Liver (tissue), 9 donors: Measurements from ENCODE around the gene RBFOX1. TPM values are rescaled to one million over a fixed set of nuclear protein-coding genes. Genes with fewer than 3 reads are reported as not detected.
A peak's percentile ranks its signal among the peaks of the same experiment; 100 is the strongest.

Experiments used
- DNase-seq: peaks from one replicate; pipeline ENCODE4 v3.0.0-alpha.2; 2017; ENCODE audit warnings: low spot score
- H3K27ac ChIP-seq, 2 donors: one replicate each; pipeline ENCODE4 v1.7.0; 2013; ENCODE audit warnings: inconsistent platforms in 2 of 2, low read length in 2 of 2, control low read depth in 1 of 2, low read depth in 1 of 2, mild to moderate bottlenecking in 1 of 2
- H3K27me3 ChIP-seq, 4 donors: one replicate each; pipeline versions ENCODE4 v1.6.1 to v1.7.0; 2013; ENCODE audit warnings: low read length in 3 of 4, inconsistent platforms in 1 of 4, mild to moderate bottlenecking in 1 of 4, moderate library complexity in 1 of 4; ENCODE audit not compliant: control insufficient read depth in 4 of 4, insufficient read depth in 4 of 4
- H3K36me3 ChIP-seq, 4 donors: one replicate each; pipeline versions ENCODE4 v1.6.1 to v1.7.0; 2013; ENCODE audit warnings: low read length in 3 of 4, mild to moderate bottlenecking in 3 of 4, low read depth in 1 of 4, moderate library complexity in 1 of 4; ENCODE audit not compliant: control insufficient read depth in 4 of 4, insufficient read depth in 3 of 4
- H3K4me1 ChIP-seq, 4 donors: one replicate each; pipeline versions ENCODE4 v1.6.1 to v1.7.0; 2013; ENCODE audit warnings: low read length in 3 of 4, mild to moderate bottlenecking in 3 of 4, moderate library complexity in 1 of 4; ENCODE audit not compliant: control insufficient read depth in 4 of 4, insufficient read depth in 4 of 4
- H3K4me3 ChIP-seq, 3 donors: one replicate each; pipeline versions ENCODE4 v1.6.1 to v1.7.0; 2013; ENCODE audit warnings: low read length in 3 of 3, control low read depth in 1 of 3, low read depth in 1 of 3, mild to moderate bottlenecking in 1 of 3
- H3K9ac ChIP-seq, 2 donors: one replicate each; pipeline ENCODE4 v1.7.0; 2013; ENCODE audit warnings: low read length in 2 of 2, mild to moderate bottlenecking in 2 of 2, moderate library complexity in 2 of 2, control low read depth in 1 of 2, low read depth in 1 of 2
- H3K9me3 ChIP-seq, 4 donors: one replicate each; pipeline versions ENCODE4 v1.6.1 to v1.7.0; 2013; ENCODE audit warnings: low read length in 3 of 4; ENCODE audit not compliant: control insufficient read depth in 4 of 4
- FOXA1 ChIP-seq: IDR thresholded peaks from 2 replicates; pipeline ENCODE4 v1.6.1; 2016; ENCODE audit warnings: antibody characterized with exemption
- FOXA2 ChIP-seq: IDR thresholded peaks from 2 replicates; pipeline ENCODE4 v1.6.1; 2016; ENCODE audit warnings: antibody characterized with exemption
- GABPA ChIP-seq, 2 donors: IDR thresholded peaks in 1 of 2; conservative IDR thresholded peaks in 1 of 2; 2 replicates each; pipeline ENCODE4 v1.6.1; 2016; ENCODE audit warnings: antibody characterized with exemption in 2 of 2, mild to moderate bottlenecking in 1 of 2, moderate library complexity in 1 of 2
- HNF4G ChIP-seq: IDR thresholded peaks from 2 replicates; pipeline ENCODE4 v1.6.1; 2016; ENCODE audit warnings: antibody characterized with exemption
- NR2F2 ChIP-seq: IDR thresholded peaks from 2 replicates; pipeline ENCODE4 v1.6.1; 2016; ENCODE audit warnings: antibody characterized with exemption
- SP1 ChIP-seq: IDR thresholded peaks from 2 replicates; pipeline ENCODE4 v1.6.1; 2018; ENCODE audit warnings: antibody characterized with exemption, mild to moderate bottlenecking
- TAF1 ChIP-seq: conservative IDR thresholded peaks from 2 replicates; pipeline ENCODE4 v1.6.1; 2016; ENCODE audit warnings: antibody characterized with exemption, mild to moderate bottlenecking
- WGBS: extraction: QIAGEN DNeasy Blood & Tissue Kit; methylation state at CpG from one replicate; pipeline ENCODE4 v1.1.7; 2013; 5-methylcytosine and 5-hydroxymethylcytosine counted together
- polyA plus RNA-seq, 2 donors: library from polyadenylated mRNA; stranded (reverse) in 1 of 2; unstranded in 1 of 2; fragments of 200-250 nt in 1 of 2; fragments of >200 nt in 1 of 2; fragmentation: Nextera tagmentation in 1 of 2; extraction: Ambion mirVana in 1 of 2; gene quantifications; one replicate each; pipeline versions ENCODE4 v1.2.1 to v1.2.3, GENCODE V29; 2013 to 2015
- total RNA-seq, 2 donors: library from RNA; depleted of rRNA; stranded (reverse); fragments of >200 nt; gene quantifications; one replicate each; pipeline ENCODE4 v1.2.3, GENCODE V29; 2014
- TF ChIP-seq, protein P1 (sequence below): IDR thresholded peaks from 2 replicates; pipeline ENCODE4 v1.6.1; 2016; ENCODE audit warnings: antibody characterized with exemption
- TF ChIP-seq, protein P2 (sequence below): IDR thresholded peaks from 2 replicates; pipeline ENCODE4 v1.6.1; 2016; ENCODE audit warnings: antibody characterized with exemption
- TF ChIP-seq, protein P3 (sequence below): fragments of 150-350 bp; IDR thresholded peaks from 2 replicates; pipeline ENCODE4 v1.5.1; 2017; ENCODE audit warnings: improper control_type of control experiment, low read depth, low read length; ENCODE audit not compliant: missing input control
- donor health status: healthy.
- donor health status: healthy.
- donor health status: healthy.
- donor health status: healthy.
- donor health status: healthy.

RBFOX1 gene
- total and polyA plus RNA-seq, 4 donors: not detected

DNA sequence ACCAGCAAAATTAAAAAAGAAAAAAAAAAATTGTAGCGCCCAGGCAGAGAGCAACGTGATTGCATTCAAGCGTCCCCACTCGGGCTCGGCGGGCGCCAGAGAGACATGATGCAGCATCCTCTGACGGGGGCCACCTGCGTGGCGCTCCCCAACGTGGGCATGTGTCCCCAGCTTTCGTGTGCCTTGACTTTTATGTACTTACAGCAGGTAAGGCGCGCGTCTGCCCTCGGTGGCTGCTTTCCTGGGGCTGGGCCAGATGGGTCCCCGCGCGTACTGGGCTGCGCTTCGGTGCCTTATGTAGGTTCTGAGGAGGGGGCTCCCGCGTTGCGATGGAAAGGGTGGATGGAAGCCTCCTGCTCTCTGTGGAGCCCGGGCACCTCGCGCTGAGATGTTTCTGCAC lies 28.4 kb upstream of the RBFOX1 start (continued):
- TF ChIP-seq, protein P1, sequence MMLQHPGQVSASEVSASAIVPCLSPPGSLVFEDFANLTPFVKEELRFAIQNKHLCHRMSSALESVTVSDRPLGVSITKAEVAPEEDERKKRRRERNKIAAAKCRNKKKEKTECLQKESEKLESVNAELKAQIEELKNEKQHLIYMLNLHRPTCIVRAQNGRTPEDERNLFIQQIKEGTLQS: no peak
- no peak for TF ChIP-seq SP1
- TF ChIP-seq FOXA1: no peak
- TF ChIP-seq, protein P2, sequence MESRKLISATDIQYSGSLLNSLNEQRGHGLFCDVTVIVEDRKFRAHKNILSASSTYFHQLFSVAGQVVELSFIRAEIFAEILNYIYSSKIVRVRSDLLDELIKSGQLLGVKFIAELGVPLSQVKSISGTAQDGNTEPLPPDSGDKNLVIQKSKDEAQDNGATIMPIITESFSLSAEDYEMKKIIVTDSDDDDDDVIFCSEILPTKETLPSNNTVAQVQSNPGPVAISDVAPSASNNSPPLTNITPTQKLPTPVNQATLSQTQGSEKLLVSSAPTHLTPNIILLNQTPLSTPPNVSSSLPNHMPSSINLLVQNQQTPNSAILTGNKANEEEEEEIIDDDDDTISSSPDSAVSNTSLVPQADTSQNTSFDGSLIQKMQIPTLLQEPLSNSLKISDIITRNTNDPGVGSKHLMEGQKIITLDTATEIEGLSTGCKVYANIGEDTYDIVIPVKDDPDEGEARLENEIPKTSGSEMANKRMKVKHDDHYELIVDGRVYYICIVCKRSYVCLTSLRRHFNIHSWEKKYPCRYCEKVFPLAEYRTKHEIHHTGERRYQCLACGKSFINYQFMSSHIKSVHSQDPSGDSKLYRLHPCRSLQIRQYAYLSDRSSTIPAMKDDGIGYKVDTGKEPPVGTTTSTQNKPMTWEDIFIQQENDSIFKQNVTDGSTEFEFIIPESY: no peak

DNA sequence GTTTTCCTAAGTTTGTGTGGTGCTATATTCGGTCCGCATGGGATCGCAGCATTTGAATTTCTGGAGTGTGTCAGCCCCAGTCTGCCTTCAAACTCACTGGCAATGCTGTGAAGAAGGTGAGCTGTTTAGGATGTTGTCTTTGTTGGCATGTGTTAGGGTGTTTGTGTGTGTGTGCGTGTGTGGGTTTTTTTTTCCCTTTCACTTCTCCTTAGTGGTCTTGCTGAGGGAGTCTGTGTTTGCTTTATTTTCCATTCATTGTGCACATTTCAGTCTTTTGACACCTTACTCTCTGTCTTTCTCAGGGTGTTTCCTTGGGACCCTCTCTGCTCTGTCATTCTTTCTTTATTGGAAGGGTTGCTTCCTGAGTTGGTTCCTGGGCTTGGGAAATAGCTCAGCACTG lies 27.7 kb upstream of the RBFOX1 start:
- H3K4me3 ChIP-seq: no peak overlapping the region
- DNase-seq: no peak
- no peak overlapping the region for H3K9ac ChIP-seq
- no peak overlapping the region for H3K27ac ChIP-seq
- peaks cover 0 to 1% (median 0%) of the 10 kb centered on the region in 4 donors for H3K4me1 ChIP-seq
- no peaks in the 10 kb centered on the region for H3K9me3 ChIP-seq
- TF ChIP-seq, protein P3, sequence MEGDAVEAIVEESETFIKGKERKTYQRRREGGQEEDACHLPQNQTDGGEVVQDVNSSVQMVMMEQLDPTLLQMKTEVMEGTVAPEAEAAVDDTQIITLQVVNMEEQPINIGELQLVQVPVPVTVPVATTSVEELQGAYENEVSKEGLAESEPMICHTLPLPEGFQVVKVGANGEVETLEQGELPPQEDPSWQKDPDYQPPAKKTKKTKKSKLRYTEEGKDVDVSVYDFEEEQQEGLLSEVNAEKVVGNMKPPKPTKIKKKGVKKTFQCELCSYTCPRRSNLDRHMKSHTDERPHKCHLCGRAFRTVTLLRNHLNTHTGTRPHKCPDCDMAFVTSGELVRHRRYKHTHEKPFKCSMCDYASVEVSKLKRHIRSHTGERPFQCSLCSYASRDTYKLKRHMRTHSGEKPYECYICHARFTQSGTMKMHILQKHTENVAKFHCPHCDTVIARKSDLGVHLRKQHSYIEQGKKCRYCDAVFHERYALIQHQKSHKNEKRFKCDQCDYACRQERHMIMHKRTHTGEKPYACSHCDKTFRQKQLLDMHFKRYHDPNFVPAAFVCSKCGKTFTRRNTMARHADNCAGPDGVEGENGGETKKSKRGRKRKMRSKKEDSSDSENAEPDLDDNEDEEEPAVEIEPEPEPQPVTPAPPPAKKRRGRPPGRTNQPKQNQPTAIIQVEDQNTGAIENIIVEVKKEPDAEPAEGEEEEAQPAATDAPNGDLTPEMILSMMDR: no peak
- TF ChIP-seq HNF4G (no peak), GABPA (IDR thresholded peaks at IDR 0.05 in 1 of 2, conservative IDR thresholded peaks at IDR 0.05 in 1 of 2) (no peak), TAF1 (no peak), NR2F2 (no peak), FOXA1 (no peak)
- WGBS: 11% methylated on average over 4 of the region's 4 CpGs
- H3K36me3 ChIP-seq: no peaks in the 10 kb centered on the region
- peaks cover 0 to 11% (median under 1%) of the 10 kb centered on the region in 4 donors for H3K27me3 ChIP-seq

DNA sequence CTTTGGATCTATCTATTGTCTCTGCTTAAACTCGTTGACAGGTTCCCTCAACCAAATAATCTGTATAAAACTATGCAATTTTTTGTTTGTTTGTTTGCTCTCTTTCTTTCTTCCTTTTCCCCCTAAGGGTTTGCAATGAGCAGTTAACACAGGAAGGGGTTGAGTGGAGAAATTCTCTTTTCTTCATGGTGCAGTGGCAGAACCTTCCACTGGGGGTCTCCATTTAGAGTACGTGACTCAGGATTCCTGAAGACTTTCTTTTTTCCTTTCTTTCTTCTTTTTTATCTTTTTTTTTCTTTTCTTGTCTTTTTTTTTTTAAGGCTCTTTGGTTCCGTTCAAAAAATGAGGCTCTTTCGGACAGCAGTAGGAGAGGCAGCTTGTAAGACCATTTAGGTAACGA lies 19.5 kb upstream of the RBFOX1 start:
- Histone ChIP-seq H3K4me1 (no peaks in the 10 kb centered on the region), H3K27ac (no peak overlapping the region), H3K36me3 (no peaks in the 10 kb centered on the region), H3K27me3 (peaks cover 0 to 4% (median 3%) of the 10 kb centered on the region in 4 donors), H3K9me3 (peaks cover 0 to 4% (median 0%) of the 10 kb centered on the region in 4 donors), H3K9ac (no peak overlapping the region), H3K4me3 (no peak overlapping the region)
- TF ChIP-seq, protein P3: peak; percentile 21
- no peak for TF ChIP-seq FOXA2
- DNase-seq: no peak
- 38% methylated on average over 5 of the region's 5 CpGs for WGBS
